Prostate gland (tissue), 2 donors: ENCODE results near the gene PTDSS2. TPM values are rescaled to one million over a fixed set of nuclear protein-coding genes. Genes with fewer than 3 reads are reported as not detected.

ENCODE experiments used
- DNase-seq: peaks from one replicate; pipeline ENCODE4 v3.0.0-alpha.2; 2019; ENCODE audit warnings: low spot score
- H3K27ac ChIP-seq, 2 donors: fragments of 200-600 bp; sonication (generic); 2 replicates each; pipeline ENCODE4 v1.5.1; 2017 to 2019
- H3K27me3 ChIP-seq: fragments of 200-600 bp; sonication (generic); replicated peaks from 2 replicates; pipeline ENCODE4 v1.5.1; 2019; ENCODE audit not compliant: insufficient read depth
- H3K36me3 ChIP-seq, 2 donors: fragments of 200-600 bp; sonication (generic); 1 replicate in 1 of 2; 2 replicates in 1 of 2; pipeline versions ENCODE4 v1.5.1 to v1.8.1; 2017 to 2019
- H3K4me1 ChIP-seq: fragments of 200-600 bp; sonication (generic); replicated peaks from 2 replicates; pipeline ENCODE4 v1.5.1; 2019
- H3K4me3 ChIP-seq, 2 donors: fragments of 200-600 bp; sonication (generic); 2 replicates each; pipeline ENCODE4 v1.5.1; 2017 to 2019
- H3K9me3 ChIP-seq: fragments of 200-600 bp; sonication (generic); 2 replicates; pipeline ENCODE4 v1.5.1; 2017
- CTCF ChIP-seq, 4 experiments: fragments of 200-600 bp in 2 of 4; fragments of 450-650 bp in 2 of 4; sonication (generic) in 2 of 4; IDR thresholded peaks; 1 replicate in 3 of 4; 2 replicates in 1 of 4; pipeline ENCODE4 v1.5.1; 2016 to 2019; ENCODE audit warnings: antibody characterized with exemption in 4 of 4, mild to moderate bottlenecking in 2 of 4, moderate library complexity in 2 of 4
- POLR2A ChIP-seq: fragments of 450-650 bp; IDR thresholded peaks from one replicate; pipeline ENCODE4 v1.6.1; 2016; ENCODE audit warnings: antibody characterized with exemption, mild to moderate bottlenecking
- POLR2AphosphoS5 ChIP-seq: sonication (generic); formaldehyde crosslinking; IDR thresholded peaks from one replicate; pipeline ENCODE4 v1.6.1; 2017; ENCODE audit warnings: antibody characterized with exemption
- WGBS: methylation state at CpG from one replicate; pipeline ENCODE4 v1.1.5; 2018; 5-methylcytosine and 5-hydroxymethylcytosine counted together
- intact Hi-C: fragments of 100-400 bp; cut with DNase I; formaldehyde crosslinking; loops from one replicate; pipeline ENCODE4 v1.14.2; 2022
- total RNA-seq, 2 donors: library from RNA; depleted of rRNA; stranded (reverse); fragments of >200 nt; gene quantifications; one replicate each; pipeline ENCODE4 v1.1.0, GENCODE V29; 2016

The PTDSS2 gene
- total RNA-seq, 2 donors from 2014 or later, result 46.3 to 50.3 TPM

GRCh38 chr11:530960-531831 is 81.1 kb downstream of the PTDSS2 start:
- Histone ChIP-seq H3K27ac (no peak overlapping the region), H3K27me3 (no peaks in the 10 kb centered on the region), H3K4me3 (no peak overlapping the region), H3K36me3 (peaks cover 4 to 18% of the 10 kb centered on the region in 2 donors), H3K4me1 (peaks cover 9% of the 10 kb centered on the region), H3K9me3 (no peaks in the 10 kb centered on the region)
- intact Hi-C loops, result no loop called here
- no peak for DNase-seq
- 80% methylated on average over 28 of the region's 28 CpGs for WGBS
- TF ChIP-seq CTCF (IDR thresholded peaks at IDR 0.05) (no peak), POLR2A (no peak), POLR2AphosphoS5 (no peak)

- intact Hi-C loops, result no loop called here
- Histone ChIP-seq H3K4me3 (no peak overlapping the region), H3K9me3 (no peaks in the 10 kb centered on the region), H3K36me3 (peaks cover 4 to 18% of the 10 kb centered on the region in 2 donors), H3K27me3 (no peaks in the 10 kb centered on the region), H3K27ac (no peak overlapping the region), H3K4me1 (peaks cover 13% of the 10 kb centered on the region)
- TF ChIP-seq CTCF (IDR thresholded peaks at IDR 0.05) (no peak), POLR2AphosphoS5 (no peak), POLR2A (no peak)
- no peak for DNase-seq
- 82% methylated on average over 18 of the region's 18 CpGs for WGBS
Measured at GRCh38 chr11:531919-532526, 81.9 kb downstream of the PTDSS2 start.

GRCh38 chr11:532527-532985 is 82.5 kb downstream of the PTDSS2 start:
- H3K27ac ChIP-seq, result no peak overlapping the region
- peaks cover 19% of the 10 kb centered on the region for H3K4me1 ChIP-seq
- no peak for DNase-seq
- H3K9me3 ChIP-seq, result no peaks in the 10 kb centered on the region
- intact Hi-C loops, result no loop called here
- H3K36me3 ChIP-seq, result peaks cover 4 to 18% of the 10 kb centered on the region in 2 donors
- no peak overlapping the region for H3K4me3 ChIP-seq
- H3K27me3 ChIP-seq, result no peaks in the 10 kb centered on the region
- TF ChIP-seq POLR2A, result no peak
- WGBS, result 87% methylated on average over 23 of the region's 23 CpGs

- no peak for DNase-seq
- no peaks in the 10 kb centered on the region for H3K27me3 ChIP-seq
- no peaks in the 10 kb centered on the region for H3K9me3 ChIP-seq
- peaks cover 4 to 18% of the 10 kb centered on the region in 2 donors for H3K36me3 ChIP-seq
- intact Hi-C loops, result no loop called here
- peaks cover 23% of the 10 kb centered on the region for H3K4me1 ChIP-seq
- TF ChIP-seq POLR2AphosphoS5, result no peak
- TF ChIP-seq POLR2A, result no peak
- TF ChIP-seq CTCF (IDR thresholded peaks at IDR 0.05), result no peak
- H3K4me3 ChIP-seq, result no peak overlapping the region
- 86% methylated on average over 33 of the region's 33 CpGs for WGBS
- no peak overlapping the region for H3K27ac ChIP-seq
Measured at GRCh38 chr11:532986-533585, 83.0 kb downstream of the PTDSS2 start.
